ENCODE results near the gene MCUB. TPM values are rescaled to one million over a fixed set of nuclear protein-coding genes. Genes with fewer than 3 reads are reported as not detected.
"Not testable (repeated sequence)": the region's sequence is repeated elsewhere in the genome, so short reads cannot be mapped to it uniquely, and the experiment has no call there.

The MCUB gene
- total RNA-seq, 1 experiment from 2014 or later, result 103 TPM

- Histone ChIP-seq H3K79me2 (ENCODE audit: low read length) (no peaks in the 10 kb centered on the region), H3K27ac (ENCODE audit: low read length) (no peak overlapping the region), H3K36me3 (ENCODE audit: insufficient read depth, low read length) (no peaks in the 10 kb centered on the region), H2AFZ (ENCODE audit: low read length) (no peak overlapping the region), H3K4me1 (ENCODE audit: low read length) (no peaks in the 10 kb centered on the region), H3K9me3 (ENCODE audit: low read length) (no peaks in the 10 kb centered on the region), H3K4me2 (ENCODE audit: low read depth, low read length, poor library complexity, severe bottlenecking) (no peak overlapping the region), H3K9ac (ENCODE audit: low read length) (no peak overlapping the region), H3K4me3 (ENCODE audit: low read length) (no peak overlapping the region), H4K20me1 (ENCODE audit: insufficient read depth, low read depth, low read length) (no peaks in the 10 kb centered on the region), H3K27me3 (ENCODE audit: low read length) (no peaks in the 10 kb centered on the region), H3K9me2 (replicated peaks; ENCODE audit: insufficient read depth, low read length) (no peaks in the 10 kb centered on the region)
- DNase-seq, result no peak
Measured at GRCh38 chr4:109552237-109552636, 7.8 kb upstream of the MCUB start.

GRCh38 chr4:109553130-109553529 lies 6.9 kb upstream of the MCUB start:
- Histone ChIP-seq H3K27ac (ENCODE audit: low read length) (no peak overlapping the region), H2AFZ (ENCODE audit: low read length) (no peak overlapping the region), H3K4me3 (ENCODE audit: low read length) (no peak overlapping the region), H3K79me2 (ENCODE audit: low read length) (no peaks in the 10 kb centered on the region), H3K9me3 (ENCODE audit: low read length) (no peaks in the 10 kb centered on the region), H3K36me3 (ENCODE audit: insufficient read depth, low read length) (no peaks in the 10 kb centered on the region), H3K9ac (ENCODE audit: low read length) (no peak overlapping the region), H3K27me3 (ENCODE audit: low read length) (no peaks in the 10 kb centered on the region), H3K4me2 (ENCODE audit: low read depth, low read length, poor library complexity, severe bottlenecking) (no peak overlapping the region), H3K4me1 (ENCODE audit: low read length) (no peaks in the 10 kb centered on the region), H4K20me1 (ENCODE audit: insufficient read depth, low read depth, low read length) (no peaks in the 10 kb centered on the region), H3K9me2 (replicated peaks; ENCODE audit: insufficient read depth, low read length) (no peaks in the 10 kb centered on the region)
- no peak for DNase-seq

GRCh38 chr4:109554971-109555370 lies 5.1 kb upstream of the MCUB start:
- peaks cover 15% of the 10 kb centered on the region for H3K79me2 ChIP-seq (ENCODE audit: low read length)
- no peak overlapping the region for H3K4me3 ChIP-seq (ENCODE audit: low read length)

GRCh38 chr4:109557433-109557832 lies 2.6 kb upstream of the MCUB start:
- Histone ChIP-seq H3K9me3 (ENCODE audit: low read length) (no peaks in the 10 kb centered on the region), H3K4me2 (ENCODE audit: low read depth, low read length, poor library complexity, severe bottlenecking) (no peak overlapping the region), H3K36me3 (ENCODE audit: insufficient read depth, low read length) (no peaks in the 10 kb centered on the region)

More at GRCh38 chr4:109554971-109555370, 5.1 kb upstream of the MCUB start:
- Histone ChIP-seq H4K20me1 (ENCODE audit: insufficient read depth, low read depth, low read length) (no peaks in the 10 kb centered on the region), H3K4me2 (ENCODE audit: low read depth, low read length, poor library complexity, severe bottlenecking) (no peak overlapping the region), H3K4me1 (ENCODE audit: low read length) (peaks cover 8% of the 10 kb centered on the region), H3K27me3 (ENCODE audit: low read length) (no peaks in the 10 kb centered on the region), H3K27ac (ENCODE audit: low read length) (no peak overlapping the region), H3K9ac (ENCODE audit: low read length) (no peak overlapping the region), H3K9me3 (ENCODE audit: low read length) (no peaks in the 10 kb centered on the region), H2AFZ (ENCODE audit: low read length) (no peak overlapping the region), H3K36me3 (ENCODE audit: insufficient read depth, low read length) (no peaks in the 10 kb centered on the region), H3K9me2 (replicated peaks; ENCODE audit: insufficient read depth, low read length) (no peaks in the 10 kb centered on the region)
- DNase-seq, result no peak

GRCh38 chr4:109558095-109558494 lies 2.0 kb upstream of the MCUB start:
- H3K27me3 ChIP-seq (ENCODE audit: low read length); H3K36me3 ChIP-seq (ENCODE audit: insufficient read depth, low read length); H4K20me1 ChIP-seq (ENCODE audit: insufficient read depth, low read depth, low read length); H3K9ac ChIP-seq (ENCODE audit: low read length); H3K4me3 ChIP-seq (ENCODE audit: low read length); H2AFZ ChIP-seq (ENCODE audit: low read length); H3K4me2 ChIP-seq (ENCODE audit: low read depth, low read length, poor library complexity, severe bottlenecking); H3K9me2 ChIP-seq (replicated peaks; ENCODE audit: insufficient read depth, low read length); H3K27ac ChIP-seq (ENCODE audit: low read length); H3K9me3 ChIP-seq (ENCODE audit: low read length): not testable (repeated sequence)
- DNase-seq, result peak; percentile 67
- peaks cover 44% of the 10 kb centered on the region for H3K79me2 ChIP-seq (ENCODE audit: low read length)
- H3K4me1 ChIP-seq (ENCODE audit: low read length), result peaks cover 27% of the 10 kb centered on the region

More at GRCh38 chr4:109557433-109557832, 2.6 kb upstream of the MCUB start:
- H3K79me2 ChIP-seq (ENCODE audit: low read length), result peaks cover 38% of the 10 kb centered on the region
- H3K27ac ChIP-seq (ENCODE audit: low read length), result no peak overlapping the region
- H3K9me2 ChIP-seq (replicated peaks; ENCODE audit: insufficient read depth, low read length), result no peaks in the 10 kb centered on the region
- H3K4me1 ChIP-seq (ENCODE audit: low read length), result peaks cover 20% of the 10 kb centered on the region
- DNase-seq, result no peak
- no peak overlapping the region for H2AFZ ChIP-seq (ENCODE audit: low read length)
- H3K4me3 ChIP-seq (ENCODE audit: low read length), result no peak overlapping the region
- H3K9ac ChIP-seq (ENCODE audit: low read length), result no peak overlapping the region
- no peaks in the 10 kb centered on the region for H3K27me3 ChIP-seq (ENCODE audit: low read length)
- no peaks in the 10 kb centered on the region for H4K20me1 ChIP-seq (ENCODE audit: insufficient read depth, low read depth, low read length)

- no peaks in the 10 kb centered on the region for H3K9me2 ChIP-seq (replicated peaks; ENCODE audit: insufficient read depth, low read length)
- H3K4me3 ChIP-seq (ENCODE audit: low read length), result peak overlapping the region; percentile 87
- no peaks in the 10 kb centered on the region for H3K27me3 ChIP-seq (ENCODE audit: low read length)
- DNase-seq, result peak; percentile 75
- peak overlapping the region; percentile 91 for H3K9ac ChIP-seq (ENCODE audit: low read length)
- H3K79me2 ChIP-seq (ENCODE audit: low read length), result peaks cover 60% of the 10 kb centered on the region
- peak overlapping the region; percentile 76 for H3K4me2 ChIP-seq (ENCODE audit: low read depth, low read length, poor library complexity, severe bottlenecking)
- no peaks in the 10 kb centered on the region for H4K20me1 ChIP-seq (ENCODE audit: insufficient read depth, low read depth, low read length)
- peak overlapping the region; percentile 93 for H3K27ac ChIP-seq (ENCODE audit: low read length)
- peaks cover 42% of the 10 kb centered on the region for H3K4me1 ChIP-seq (ENCODE audit: low read length)
- no peaks in the 10 kb centered on the region for H3K9me3 ChIP-seq (ENCODE audit: low read length)
- peaks cover 14% of the 10 kb centered on the region; the same call in 1 of the 2 replicates for H3K36me3 ChIP-seq (ENCODE audit: insufficient read depth, low read length)
- peak overlapping the region; percentile 58 for H2AFZ ChIP-seq (ENCODE audit: low read length)
Measured at GRCh38 chr4:109559625-109559982, 442 bp upstream of the MCUB start.

- peaks cover 72% of the 10 kb centered on the region for H3K79me2 ChIP-seq (ENCODE audit: low read length)
- peak overlapping the region; percentile 76 for H3K4me2 ChIP-seq (ENCODE audit: low read depth, low read length, poor library complexity, severe bottlenecking)
- DNase-seq, result peak; percentile 88
Measured at GRCh38 chr4:109560687-109561461, 828 bp downstream of the MCUB start.

GRCh38 chr4:109562457-109563239 lies 2.6 kb downstream of the MCUB start:
- H3K27me3 ChIP-seq (ENCODE audit: low read length), result no peaks in the 10 kb centered on the region
- no peaks in the 10 kb centered on the region for H3K9me3 ChIP-seq (ENCODE audit: low read length)
- peaks cover 69% of the 10 kb centered on the region for H3K4me1 ChIP-seq (ENCODE audit: low read length)
- no peak overlapping the region for H2AFZ ChIP-seq (ENCODE audit: low read length)
- peak; percentile 58 for DNase-seq
- peaks cover 87% of the 10 kb centered on the region for H3K79me2 ChIP-seq (ENCODE audit: low read length)
- peaks cover 24% of the 10 kb centered on the region; the same call in 1 of the 2 replicates for H3K36me3 ChIP-seq (ENCODE audit: insufficient read depth, low read length)
- peak overlapping the region; percentile 87 for H3K4me3 ChIP-seq (ENCODE audit: low read length)
- H3K27ac ChIP-seq (ENCODE audit: low read length), result peak overlapping the region; percentile 93
- H3K9me2 ChIP-seq (replicated peaks; ENCODE audit: insufficient read depth, low read length), result no peaks in the 10 kb centered on the region
- H3K9ac ChIP-seq (ENCODE audit: low read length), result peak overlapping the region; percentile 91
- H4K20me1 ChIP-seq (ENCODE audit: insufficient read depth, low read depth, low read length), result no peaks in the 10 kb centered on the region
- peak overlapping the region; percentile 76 for H3K4me2 ChIP-seq (ENCODE audit: low read depth, low read length, poor library complexity, severe bottlenecking)

More at GRCh38 chr4:109560687-109561461, 828 bp downstream of the MCUB start:
- peaks cover 55% of the 10 kb centered on the region for H3K4me1 ChIP-seq (ENCODE audit: low read length)
- H3K36me3 ChIP-seq (ENCODE audit: insufficient read depth, low read length), result peaks cover 24% of the 10 kb centered on the region; the same call in 1 of the 2 replicates
- no peaks in the 10 kb centered on the region for H3K27me3 ChIP-seq (ENCODE audit: low read length)
- no peaks in the 10 kb centered on the region for H3K9me2 ChIP-seq (replicated peaks; ENCODE audit: insufficient read depth, low read length)
- peak overlapping the region; percentile 87 for H3K4me3 ChIP-seq (ENCODE audit: low read length)
- no peaks in the 10 kb centered on the region for H3K9me3 ChIP-seq (ENCODE audit: low read length)
- peak overlapping the region; percentile 12; the same call in 1 of the 2 replicates for H2AFZ ChIP-seq (ENCODE audit: low read length)
- H3K27ac ChIP-seq (ENCODE audit: low read length), result peak overlapping the region; percentile 93
- H3K9ac ChIP-seq (ENCODE audit: low read length), result peak overlapping the region; percentile 91
- H4K20me1 ChIP-seq (ENCODE audit: insufficient read depth, low read depth, low read length), result no peaks in the 10 kb centered on the region

Data from Karpas-422 (cell line).